Measurements from ENCODE around the gene ADAMTS5.

ADAMTS5 gene

DNA sequence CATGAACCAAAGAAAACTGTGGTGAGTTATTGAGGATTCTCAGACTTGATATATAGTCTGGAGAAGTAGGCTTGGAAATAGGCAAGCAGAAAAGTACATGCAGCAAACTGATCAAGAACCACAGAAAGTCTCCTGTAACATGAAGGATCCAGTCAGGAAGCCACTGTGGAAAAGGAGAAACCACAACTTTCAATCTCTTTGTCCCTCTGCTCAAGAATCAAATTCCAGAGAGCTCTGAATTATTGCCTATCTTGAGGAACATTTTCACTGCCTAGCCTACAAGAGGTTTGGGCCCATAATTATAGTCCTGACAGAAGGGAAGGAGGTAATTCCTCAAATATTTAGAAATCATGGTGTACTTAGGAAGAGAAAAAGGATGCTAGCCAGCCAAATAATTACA lies 78.6 kb downstream of the ADAMTS5 start:
- H3K27ac ChIP-seq (ENCODE audit: low read depth, low read length) = no peak overlapping the region
- no peaks in the 10 kb centered on the region for H3K9me3 ChIP-seq (ENCODE audit: control insufficient read depth, insufficient read depth, low read depth, low read length)
- no peaks in the 10 kb centered on the region for H3K27me3 ChIP-seq (ENCODE audit: control insufficient read depth, insufficient read depth, low read length)
- no peak overlapping the region for H3K4me3 ChIP-seq (ENCODE audit: low read depth, low read length)
- no peaks in the 10 kb centered on the region for H3K36me3 ChIP-seq (ENCODE audit: control insufficient read depth, insufficient read depth, low read length)
- H3K4me1 ChIP-seq (ENCODE audit: control insufficient read depth, insufficient read depth, low read length) = no peaks in the 10 kb centered on the region
- H3K9ac ChIP-seq (ENCODE audit: low read length) = no peak overlapping the region

- Histone ChIP-seq H3K9ac (ENCODE audit: low read length) (no peak overlapping the region), H3K36me3 (ENCODE audit: control insufficient read depth, insufficient read depth, low read length) (no peaks in the 10 kb centered on the region), H3K27ac (ENCODE audit: low read depth, low read length) (no peak overlapping the region), H3K4me1 (ENCODE audit: control insufficient read depth, insufficient read depth, low read length) (no peaks in the 10 kb centered on the region), H3K4me3 (ENCODE audit: low read depth, low read length) (no peak overlapping the region), H3K27me3 (ENCODE audit: control insufficient read depth, insufficient read depth, low read length) (no peaks in the 10 kb centered on the region), H3K9me3 (ENCODE audit: control insufficient read depth, insufficient read depth, low read depth, low read length) (no peaks in the 10 kb centered on the region)
Observed at GRCh38 chr21:26887251-26887650, 79.6 kb downstream of the ADAMTS5 start.

DNA sequence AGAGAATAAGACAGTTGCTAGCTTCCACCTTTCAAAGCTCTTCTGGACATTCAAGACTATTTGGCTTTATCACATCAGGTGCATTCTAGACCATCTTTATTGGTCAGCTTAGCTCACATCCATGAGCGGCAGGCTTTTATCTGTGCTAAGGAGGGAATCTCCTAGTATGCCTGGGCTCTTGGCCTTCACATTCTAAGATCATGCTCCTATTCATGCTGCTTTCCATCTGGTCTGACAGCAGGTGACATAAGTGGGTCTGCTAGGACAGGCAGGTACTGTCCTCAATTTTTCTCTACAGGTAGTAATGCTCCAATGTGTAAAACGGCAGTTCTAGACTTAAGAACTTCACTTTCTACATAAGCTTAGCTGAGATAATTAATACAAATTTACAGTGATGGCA lies 82.5 kb downstream of the ADAMTS5 start:
- Histone ChIP-seq H3K36me3 (ENCODE audit: control insufficient read depth, insufficient read depth, low read length) (no peaks in the 10 kb centered on the region), H3K4me3 (ENCODE audit: low read depth, low read length) (no peak overlapping the region), H3K9ac (ENCODE audit: low read length) (no peak overlapping the region), H3K9me3 (ENCODE audit: control insufficient read depth, insufficient read depth, low read depth, low read length) (no peaks in the 10 kb centered on the region), H3K27ac (ENCODE audit: low read depth, low read length) (no peak overlapping the region), H3K27me3 (ENCODE audit: control insufficient read depth, insufficient read depth, low read length) (no peaks in the 10 kb centered on the region), H3K4me1 (ENCODE audit: control insufficient read depth, insufficient read depth, low read length) (no peaks in the 10 kb centered on the region)

DNA sequence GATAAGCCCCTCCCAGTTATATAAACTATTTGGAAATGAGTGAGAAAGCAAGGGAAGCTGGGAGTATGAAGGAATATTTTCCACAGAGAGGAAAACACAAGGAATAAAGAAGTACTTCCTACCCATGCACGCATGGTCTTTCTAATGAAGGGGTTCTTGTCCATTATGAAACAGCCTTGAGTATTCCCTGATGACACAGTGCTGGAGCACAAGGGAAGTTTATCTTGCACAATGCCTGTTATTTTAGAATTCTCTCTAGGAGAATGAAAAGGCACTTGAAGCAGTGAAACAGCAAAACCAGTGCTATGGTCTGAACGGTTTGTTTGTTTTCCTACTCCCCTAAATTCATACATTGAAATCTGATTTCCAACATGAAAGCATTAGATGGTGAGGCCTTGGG lies 83.1 kb downstream of the ADAMTS5 start:
- Histone ChIP-seq H3K27me3 (ENCODE audit: control insufficient read depth, insufficient read depth, low read length) (no peaks in the 10 kb centered on the region), H3K27ac (ENCODE audit: low read depth, low read length) (no peak overlapping the region), H3K9me3 (ENCODE audit: control insufficient read depth, insufficient read depth, low read depth, low read length) (no peaks in the 10 kb centered on the region), H3K4me1 (ENCODE audit: control insufficient read depth, insufficient read depth, low read length) (no peaks in the 10 kb centered on the region), H3K9ac (ENCODE audit: low read length) (no peak overlapping the region), H3K4me3 (ENCODE audit: low read depth, low read length) (no peak overlapping the region), H3K36me3 (ENCODE audit: control insufficient read depth, insufficient read depth, low read length) (no peaks in the 10 kb centered on the region)

GRCh38 chr21:26881504-26882228 lies 85.2 kb downstream of the ADAMTS5 start:
- Histone ChIP-seq H3K27me3 (ENCODE audit: control insufficient read depth, insufficient read depth, low read length) (no peaks in the 10 kb centered on the region), H3K9ac (ENCODE audit: low read length) (no peak overlapping the region), H3K9me3 (ENCODE audit: control insufficient read depth, insufficient read depth, low read depth, low read length) (no peaks in the 10 kb centered on the region), H3K4me3 (ENCODE audit: low read depth, low read length) (no peak overlapping the region), H3K27ac (ENCODE audit: low read depth, low read length) (no peak overlapping the region), H3K4me1 (ENCODE audit: control insufficient read depth, insufficient read depth, low read length) (no peaks in the 10 kb centered on the region), H3K36me3 (ENCODE audit: control insufficient read depth, insufficient read depth, low read length) (no peaks in the 10 kb centered on the region)

DNA sequence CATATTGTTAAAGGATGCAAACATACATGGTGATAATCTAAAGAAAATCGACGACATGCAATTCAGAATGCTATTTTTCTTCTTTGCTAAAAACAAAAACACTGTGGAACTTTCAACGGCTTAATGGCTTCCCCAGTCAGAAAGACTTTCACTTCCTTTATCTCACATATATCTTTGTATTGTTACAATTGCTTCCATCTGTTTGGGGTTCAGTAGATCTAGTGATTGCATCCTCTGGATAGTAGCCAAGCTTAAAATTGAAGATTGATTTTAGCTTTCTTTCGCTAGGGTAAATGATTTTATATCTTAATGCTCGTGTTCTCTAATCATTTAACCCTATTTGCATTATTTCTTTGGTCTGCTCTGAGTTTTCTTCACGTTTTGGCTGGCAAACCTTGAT lies 89.9 kb downstream of the ADAMTS5 start:
- Histone ChIP-seq H3K4me3 (ENCODE audit: low read depth, low read length) (no peak overlapping the region), H3K36me3 (ENCODE audit: control insufficient read depth, insufficient read depth, low read length) (no peaks in the 10 kb centered on the region), H3K9me3 (ENCODE audit: control insufficient read depth, insufficient read depth, low read depth, low read length) (peaks cover 8% of the 10 kb centered on the region), H3K27ac (ENCODE audit: low read depth, low read length) (no peak overlapping the region), H3K4me1 (ENCODE audit: control insufficient read depth, insufficient read depth, low read length) (no peaks in the 10 kb centered on the region), H3K9ac (ENCODE audit: low read length) (no peak overlapping the region), H3K27me3 (ENCODE audit: control insufficient read depth, insufficient read depth, low read length) (no peaks in the 10 kb centered on the region)

DNA sequence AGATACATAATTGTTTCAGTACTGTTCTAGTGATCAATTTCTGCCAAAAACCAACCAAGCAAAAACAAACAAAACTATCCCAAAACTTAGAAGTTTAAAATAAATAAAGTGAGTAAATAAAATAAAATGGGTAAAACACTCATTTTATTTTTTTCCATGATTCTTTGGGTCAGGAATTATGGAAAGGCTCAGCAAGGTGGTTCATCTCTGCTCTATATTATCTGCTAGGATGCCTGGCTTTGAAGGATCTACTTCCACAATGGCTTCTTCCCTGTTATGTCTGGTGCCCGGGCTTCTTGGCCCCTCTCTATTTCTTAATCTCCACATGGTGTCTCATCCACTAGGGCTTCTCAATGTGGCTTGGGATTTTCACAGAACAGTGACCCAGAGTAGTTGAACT lies 92.5 kb downstream of the ADAMTS5 start:
- no peak overlapping the region for H3K27ac ChIP-seq (ENCODE audit: low read depth, low read length)
- no peak overlapping the region for H3K4me3 ChIP-seq (ENCODE audit: low read depth, low read length)
- H3K9me3 ChIP-seq (ENCODE audit: control insufficient read depth, insufficient read depth, low read depth, low read length) = peaks cover 8% of the 10 kb centered on the region
- no peaks in the 10 kb centered on the region for H3K4me1 ChIP-seq (ENCODE audit: control insufficient read depth, insufficient read depth, low read length)
- no peak overlapping the region for H3K9ac ChIP-seq (ENCODE audit: low read length)
- no peaks in the 10 kb centered on the region for H3K36me3 ChIP-seq (ENCODE audit: control insufficient read depth, insufficient read depth, low read length)
- H3K27me3 ChIP-seq (ENCODE audit: control insufficient read depth, insufficient read depth, low read length) = no peaks in the 10 kb centered on the region
